Lower leg skin (tissue), 4 donors: ENCODE results near the gene CYRIA. TPM values are rescaled to one million over a fixed set of nuclear protein-coding genes. Genes with fewer than 3 reads are reported as not detected.

ENCODE experiments used
- DNase-seq, 2 donors: peaks; one replicate each; pipeline ENCODE4 v3.0.0-alpha.2; 2019; ENCODE audit warnings: low spot score in 2 of 2
- H3K4me3 ChIP-seq: fragments of 200-600 bp; sonication (generic); 2 replicates; pipeline ENCODE4 v1.5.1; 2017; ENCODE audit warnings: mild to moderate bottlenecking, low read depth; ENCODE audit not compliant: poor library complexity, severe bottlenecking
- CTCF ChIP-seq, 3 donors: fragments of 450-650 bp; IDR thresholded peaks; one replicate each; pipeline ENCODE4 v1.5.1; 2016; ENCODE audit warnings: antibody characterized with exemption in 3 of 3, mild to moderate bottlenecking in 3 of 3, moderate library complexity in 2 of 3
- POLR2A ChIP-seq, 2 donors: fragments of 450-650 bp; IDR thresholded peaks; one replicate each; pipeline ENCODE4 v1.6.1; 2016 to 2017; ENCODE audit warnings: antibody characterized with exemption in 2 of 2, mild to moderate bottlenecking in 1 of 2, moderate library complexity in 1 of 2
- WGBS, 2 donors: methylation state at CpG; one replicate each; pipeline ENCODE4 v1.1.5; 2018; 5-methylcytosine and 5-hydroxymethylcytosine counted together
- intact Hi-C: fragments of 100-400 bp; cut with DNase I; formaldehyde crosslinking; loops from one replicate; pipeline ENCODE4 v1.15.0; 2023; ENCODE audit warnings: low total_unique reads
- total RNA-seq, 4 donors: library from RNA; depleted of rRNA; stranded (reverse); fragments of >200 nt; gene quantifications; one replicate each; pipeline ENCODE4 v1.1.0, GENCODE V29; 2016

CYRIA gene
- total RNA-seq, 4 donors from 2014 or later = 0.80 to 5.5 (median 1.6) TPM

- DNase-seq = peak in 1 of 2 donors; percentile 37
- 93 to 95% methylated on average over 6 of the region's 6 CpGs for WGBS, 2 donors
- intact Hi-C loops = no loop called here
- H3K4me3 ChIP-seq = no peak overlapping the region
- TF ChIP-seq CTCF (IDR thresholded peaks at IDR 0.05) = no peak
- no peak for TF ChIP-seq POLR2A (IDR thresholded peaks at IDR 0.05)
These were observed 35.9 kb downstream of the CYRIA start for GRCh38 chr2:16629770-16630169.

- 79 to 85% methylated on average over 5 of the region's 5 CpGs for WGBS, 2 donors
- TF ChIP-seq POLR2A (IDR thresholded peaks at IDR 0.05) (no peak), CTCF (IDR thresholded peaks at IDR 0.05) (no peak)
- intact Hi-C loops = no loop called here
These were observed 36.6 kb downstream of the CYRIA start for GRCh38 chr2:16629044-16629443.

GRCh38 chr2:16628314-16628713 is 37.3 kb downstream of the CYRIA start:
- no peak overlapping the region for H3K4me3 ChIP-seq
- 71 to 73% methylated on average over 6 of the region's 6 CpGs for WGBS, 2 donors
- no peak for DNase-seq
- intact Hi-C loops = no loop called here
- no peak for TF ChIP-seq CTCF (IDR thresholded peaks at IDR 0.05)
- no peak for TF ChIP-seq POLR2A (IDR thresholded peaks at IDR 0.05)

More at GRCh38 chr2:16629044-16629443, 36.6 kb downstream of the CYRIA start:
- DNase-seq = no peak
- no peak overlapping the region for H3K4me3 ChIP-seq

DNA sequence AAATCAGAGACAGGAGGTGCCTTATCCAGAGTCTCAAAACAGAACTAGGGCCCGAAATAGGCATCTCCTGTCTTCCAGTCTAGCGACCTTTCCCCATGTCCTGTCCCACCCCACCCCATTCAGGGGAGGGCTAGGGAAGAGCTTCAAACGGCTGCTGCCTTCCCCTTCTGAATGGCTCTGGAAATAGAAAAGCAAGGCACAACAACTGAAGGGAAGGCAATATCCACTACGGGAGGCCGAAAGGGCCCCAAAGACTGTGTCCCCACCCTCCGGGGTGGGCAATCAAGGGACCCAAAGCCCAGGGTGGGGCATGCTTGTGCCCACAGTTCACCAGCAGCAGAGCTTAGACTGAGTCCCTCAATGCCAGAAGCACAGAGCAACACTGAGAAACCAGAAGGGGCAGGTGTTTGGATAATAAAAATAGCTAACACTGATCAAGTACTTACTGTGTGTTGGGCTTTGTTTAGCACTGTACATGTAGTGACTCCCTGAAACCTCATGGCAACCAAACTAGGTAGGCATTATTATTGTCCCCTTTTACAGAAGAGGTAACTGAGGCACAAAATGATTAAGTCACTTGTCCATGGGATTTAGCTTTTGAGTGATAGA is 38.5 kb downstream of the CYRIA start:
- DNase-seq = peak in 1 of 2 donors; percentile 66
- intact Hi-C loops = no loop called here
- H3K4me3 ChIP-seq = no peak overlapping the region
- no peak for TF ChIP-seq POLR2A (IDR thresholded peaks at IDR 0.05)
- no peak for TF ChIP-seq CTCF (IDR thresholded peaks at IDR 0.05)
- 72 to 80% methylated on average over 6 of the region's 6 CpGs for WGBS, 2 donors

GRCh38 chr2:16626497-16626896 is 39.1 kb downstream of the CYRIA start:
- intact Hi-C loops = no loop called here
- H3K4me3 ChIP-seq = no peak overlapping the region
- TF ChIP-seq CTCF (IDR thresholded peaks at IDR 0.05) = no peak
- TF ChIP-seq POLR2A (IDR thresholded peaks at IDR 0.05) = no peak
- 61 to 65% methylated on average over 3 of the region's 3 CpGs for WGBS, 2 donors
- peak in 1 of 2 donors; percentile 85 for DNase-seq

DNA sequence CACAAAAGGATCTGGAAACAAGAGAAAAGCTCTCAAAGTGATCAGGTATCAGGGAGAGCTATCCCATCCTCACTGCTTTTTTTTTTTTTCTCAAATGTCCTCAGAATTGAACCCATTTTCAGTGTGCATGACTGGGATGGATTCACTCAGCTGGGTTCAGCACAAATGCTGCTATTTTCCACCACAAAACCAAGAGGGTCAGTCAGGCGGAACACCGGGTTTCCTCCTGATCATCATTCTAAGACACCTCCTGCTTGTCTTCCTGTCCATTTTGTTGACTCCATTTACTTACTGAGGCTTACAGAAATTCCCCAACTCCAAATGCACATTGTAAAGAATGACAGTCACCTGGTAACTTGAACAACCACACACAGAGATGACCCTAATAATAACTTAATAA is 39.9 kb downstream of the CYRIA start:
- no peak for TF ChIP-seq POLR2A (IDR thresholded peaks at IDR 0.05)
- no peak for TF ChIP-seq CTCF (IDR thresholded peaks at IDR 0.05)
- no peak overlapping the region for H3K4me3 ChIP-seq
- WGBS, 2 donors = 88% methylated on average over 2 of the region's 2 CpGs
- DNase-seq = peak in 1 of 2 donors; percentile 61
- intact Hi-C loops = no loop called here
